ENCODE measurements around the gene DNM3.

DNM3 gene

DNA sequence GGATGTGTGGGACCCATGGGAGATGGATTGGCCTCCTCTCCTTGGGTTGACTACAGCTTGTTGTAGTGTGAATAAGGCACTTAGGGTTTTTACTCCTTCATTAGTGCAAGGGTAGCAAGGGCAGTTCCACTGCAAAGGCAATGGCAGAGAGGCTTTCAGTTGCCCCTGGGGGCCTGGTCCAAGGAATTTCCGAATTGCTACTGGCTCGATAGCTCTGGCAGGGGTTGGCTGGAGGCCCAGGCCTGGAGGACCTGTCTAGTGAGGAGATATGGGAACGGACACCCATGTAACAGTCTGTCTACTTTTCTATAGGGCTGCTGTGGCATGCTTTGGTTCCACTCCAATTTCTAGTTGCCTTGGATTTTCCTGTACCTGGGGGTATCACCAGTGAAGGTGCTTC, 360.3 kb downstream of the DNM3 start:
- DNase-seq, result no peak

GRCh38 chr1:172203135-172203823, 362.0 kb downstream of the DNM3 start:
- DNase-seq, result no peak

DNA sequence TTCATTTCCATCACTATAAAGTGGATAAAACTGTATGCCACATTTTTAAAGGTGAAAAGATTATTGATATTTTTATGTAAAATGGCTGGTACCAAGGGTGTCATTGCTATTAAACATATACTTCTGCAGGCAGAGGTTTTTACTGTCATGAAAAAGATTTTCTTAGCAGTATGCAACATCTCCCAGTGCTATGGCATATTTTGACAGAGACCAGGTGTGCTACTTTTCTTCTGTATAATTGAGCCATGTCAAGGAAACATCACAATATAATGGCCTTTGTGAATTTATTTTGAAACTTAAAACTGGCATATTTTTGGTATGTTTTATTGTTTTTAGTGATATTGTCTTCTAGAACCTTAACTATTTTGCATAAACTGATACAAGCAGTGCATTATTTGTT, 362.6 kb downstream of the DNM3 start:
- no peak for DNase-seq

DNA sequence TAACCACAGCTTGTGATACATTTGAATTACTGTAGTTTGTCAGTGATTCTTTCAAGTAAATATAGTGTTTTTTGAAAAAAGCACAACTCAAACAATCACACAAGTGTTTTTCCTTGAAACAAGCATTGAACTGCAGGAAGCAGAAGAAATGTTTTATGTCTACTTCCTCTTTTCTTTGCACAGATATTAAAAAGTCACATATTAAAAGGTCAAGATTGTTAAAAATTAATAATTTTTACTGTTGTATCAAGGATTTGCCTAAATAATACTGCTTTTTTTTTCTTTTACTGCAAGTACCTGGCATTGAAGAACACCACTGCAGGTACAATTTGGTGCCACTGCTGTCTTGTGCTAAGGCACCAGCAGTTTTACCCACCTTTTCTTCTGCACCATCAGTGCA, 365.0 kb downstream of the DNM3 start:
- DNase-seq, result no peak

- DNase-seq, result no peak
Measured at GRCh38 chr1:172208635-172209034, 367.3 kb downstream of the DNM3 start.

DNA sequence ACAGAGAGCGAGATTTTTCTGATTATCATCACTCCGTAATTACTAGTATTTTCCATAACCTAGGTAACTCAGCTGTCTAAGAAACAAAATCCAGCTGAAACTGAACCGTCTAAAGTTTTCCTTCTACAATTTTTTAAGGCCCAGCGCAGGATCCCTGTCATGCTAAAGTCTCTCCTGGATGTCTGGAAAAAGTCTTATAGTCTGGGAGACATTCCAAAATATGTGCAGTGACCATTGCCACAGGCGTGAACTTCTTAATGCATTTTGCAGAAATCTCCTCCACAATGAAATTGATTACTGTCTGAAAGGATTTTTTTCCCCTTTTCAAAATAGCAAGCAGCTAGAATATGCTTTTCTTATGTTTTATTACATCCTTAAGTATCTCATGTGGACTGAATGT, 369.9 kb downstream of the DNM3 start:
- DNase-seq, result no peak

GRCh38 chr1:172212124-172212523, 370.8 kb downstream of the DNM3 start:
- no peak for DNase-seq

- DNase-seq, result no peak
Measured at GRCh38 chr1:172215006-172215405, 373.7 kb downstream of the DNM3 start.

- no peak for DNase-seq
Measured at GRCh38 chr1:172219966-172220365, 378.7 kb downstream of the DNM3 start.

- no peak for DNase-seq
Measured at GRCh38 chr1:172220376-172220775, 379.1 kb downstream of the DNM3 start.

DNA sequence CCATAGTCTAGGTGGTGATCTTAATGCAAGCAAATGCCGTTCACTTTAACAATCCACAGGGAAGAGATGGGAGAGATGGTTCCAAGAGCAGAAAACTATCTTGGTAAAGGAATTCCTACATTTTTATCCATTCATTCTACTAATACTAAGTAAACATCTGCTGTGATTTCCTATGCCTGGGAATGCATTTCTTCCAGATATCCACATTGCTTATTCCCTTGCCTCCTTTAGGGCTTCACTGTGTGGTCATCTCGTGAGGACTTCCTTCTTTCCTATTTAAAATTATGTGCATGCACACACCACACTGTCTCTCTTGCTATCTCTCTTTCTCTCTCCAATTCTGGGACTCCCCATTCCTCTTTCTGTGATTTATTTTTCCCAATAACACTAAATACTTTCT, 380.1 kb downstream of the DNM3 start:
- DNase-seq, result no peak

GRCh38 chr1:172224871-172225270, 383.6 kb downstream of the DNM3 start:
- DNase-seq, result no peak

GRCh38 chr1:172229942-172230341, 388.6 kb downstream of the DNM3 start:
- DNase-seq, result no peak

- no peak for DNase-seq
Measured at GRCh38 chr1:172230526-172230925, 389.2 kb downstream of the DNM3 start.

- no peak for DNase-seq
Measured at GRCh38 chr1:172236958-172237357, 395.7 kb downstream of the DNM3 start.

GRCh38 chr1:172238158-172238557, 396.9 kb downstream of the DNM3 start:
- DNase-seq, result no peak

DNA sequence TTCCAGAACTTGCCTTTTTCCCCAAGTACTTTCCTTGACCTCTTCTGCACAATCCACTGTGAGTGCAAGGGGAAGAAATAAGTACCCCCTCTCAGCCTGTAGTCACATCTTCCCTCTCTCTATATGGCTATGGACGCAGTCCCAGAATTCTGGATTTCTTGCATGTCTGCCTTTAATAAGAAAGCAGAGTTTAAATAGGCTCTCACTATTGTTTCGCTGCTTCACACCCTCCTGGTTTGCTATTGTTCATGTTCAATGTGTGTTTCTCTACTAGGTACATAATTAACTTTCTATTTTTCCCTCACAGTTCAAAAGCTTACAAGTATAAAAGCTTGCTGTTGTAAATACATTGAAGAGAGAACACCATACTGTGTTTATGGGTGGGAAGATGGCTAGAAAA, 397.7 kb downstream of the DNM3 start:
- no peak for DNase-seq

DNA sequence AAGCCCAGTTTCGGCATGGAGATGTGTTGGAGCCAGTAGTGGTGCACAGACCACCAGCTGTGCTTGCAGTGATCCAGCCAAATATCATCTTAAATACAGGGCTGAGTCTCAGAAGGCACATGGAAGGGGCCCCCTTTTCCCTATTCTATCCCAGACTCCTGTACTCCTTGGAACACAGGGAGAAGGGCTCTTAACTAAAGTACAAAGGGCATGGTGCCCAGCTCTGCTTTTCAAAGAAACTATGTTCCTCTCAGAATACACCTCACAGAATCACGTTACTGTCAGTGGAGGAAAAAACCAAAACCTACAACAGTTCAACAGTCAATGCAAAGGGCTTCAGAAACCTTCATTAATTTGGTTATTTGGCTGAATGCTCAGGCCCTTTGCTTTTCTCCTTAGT, 398.6 kb downstream of the DNM3 start:
- DNase-seq, result no peak

DNA sequence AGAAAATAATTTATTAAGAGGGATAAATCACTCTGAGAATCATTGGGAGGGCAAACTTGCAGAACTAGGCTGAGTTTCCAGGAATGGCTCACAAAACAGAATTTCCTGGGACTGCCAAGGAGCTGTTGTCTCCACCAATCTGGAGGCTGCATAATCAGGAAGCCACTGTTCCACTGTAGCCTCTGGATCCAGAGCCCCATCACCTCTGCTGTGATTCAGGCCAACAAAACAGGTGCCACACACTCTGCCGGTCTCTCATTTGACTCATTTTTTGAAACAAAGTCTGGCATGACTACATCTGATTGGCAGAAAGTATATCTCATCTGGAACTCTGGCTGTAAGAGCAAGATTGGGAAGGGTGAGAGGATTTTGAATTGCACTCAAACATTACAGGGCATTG, 400.2 kb downstream of the DNM3 start:
- no peak for DNase-seq

- DNase-seq, result no peak
Measured at GRCh38 chr1:172244865-172245264, 403.6 kb downstream of the DNM3 start.

DNA sequence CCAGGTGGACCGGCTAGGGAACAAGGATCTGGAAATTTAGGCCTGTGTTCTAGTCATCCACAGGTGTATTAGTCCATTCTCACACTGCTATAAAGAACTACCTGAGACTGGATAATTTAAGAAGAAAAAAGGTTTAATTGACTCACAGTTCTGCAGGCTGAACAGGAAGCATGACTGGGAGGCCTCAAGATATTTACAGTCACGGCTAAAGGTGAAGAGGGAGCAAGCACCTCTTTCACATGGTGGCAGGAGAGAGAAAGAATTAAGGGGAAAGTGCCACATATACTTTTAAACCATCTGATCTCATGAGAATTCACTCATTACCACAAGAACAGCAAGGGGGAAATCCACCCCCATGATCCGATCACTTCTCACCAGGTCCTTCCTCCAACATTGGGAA, 404.5 kb downstream of the DNM3 start:
- DNase-seq, result no peak

GRCh38 chr1:172246521-172247390, 405.5 kb downstream of the DNM3 start:
- DNase-seq, result no peak

- DNase-seq, result no peak
Measured at GRCh38 chr1:172251486-172251885, 410.2 kb downstream of the DNM3 start.

DNA sequence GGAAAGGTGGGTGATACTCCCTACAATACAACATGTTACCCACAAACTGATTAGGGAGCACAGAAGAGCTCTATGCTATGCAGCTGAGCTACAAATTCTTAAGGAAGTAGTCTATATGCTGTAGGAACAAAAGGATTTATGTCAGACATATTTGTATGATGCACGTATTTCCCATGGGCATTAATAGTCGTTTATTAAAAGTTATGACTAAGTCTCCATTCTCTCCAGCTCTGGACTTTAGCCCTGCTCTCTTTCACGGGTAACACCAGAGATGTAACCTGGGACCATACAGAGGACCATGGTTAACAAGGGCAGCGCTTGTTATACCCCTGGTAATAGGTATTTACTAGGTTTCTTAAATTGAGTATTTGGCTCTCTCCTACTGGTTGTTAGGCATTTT, 411.0 kb downstream of the DNM3 start:
- DNase-seq, result no peak

GRCh38 chr1:172252958-172253357, 411.7 kb downstream of the DNM3 start:
- DNase-seq, result no peak

Data from stimulated activated CD4-positive, alpha-beta T cell treated with anti-CD3 and anti-CD28 coated beads, Interleukin-15, amount 100 ng/mL, for 24 hours (primary cell).